T47D (cell line): Measurements from ENCODE around the gene CHD2.
"Not testable (repeated sequence)": the region's sequence is repeated elsewhere in the genome, so short reads cannot be mapped to it uniquely, and the experiment has no call there.

Experiments used
- DNase-seq, 2 experiments: peaks; one replicate each; pipeline versions ENCODE4 v3.0.0 to v3.0.0-alpha.2; 2011 to 2012; ENCODE audit warnings: low read depth in 1 of 2, low spot score in 1 of 2
- JUND ChIP-seq: IDR thresholded peaks from 2 replicates; pipeline ENCODE4 v1.6.1; 2012; ENCODE audit warnings: low read depth
- in situ Hi-C: cut with HindIII; loops from 2 replicates; pipeline ENCODE4 v1.10.0; 2016; ENCODE audit warnings: low sequenced_read_pairs, low pct_unique_long_range_greater_than_20kb

CHD2 gene

DNA sequence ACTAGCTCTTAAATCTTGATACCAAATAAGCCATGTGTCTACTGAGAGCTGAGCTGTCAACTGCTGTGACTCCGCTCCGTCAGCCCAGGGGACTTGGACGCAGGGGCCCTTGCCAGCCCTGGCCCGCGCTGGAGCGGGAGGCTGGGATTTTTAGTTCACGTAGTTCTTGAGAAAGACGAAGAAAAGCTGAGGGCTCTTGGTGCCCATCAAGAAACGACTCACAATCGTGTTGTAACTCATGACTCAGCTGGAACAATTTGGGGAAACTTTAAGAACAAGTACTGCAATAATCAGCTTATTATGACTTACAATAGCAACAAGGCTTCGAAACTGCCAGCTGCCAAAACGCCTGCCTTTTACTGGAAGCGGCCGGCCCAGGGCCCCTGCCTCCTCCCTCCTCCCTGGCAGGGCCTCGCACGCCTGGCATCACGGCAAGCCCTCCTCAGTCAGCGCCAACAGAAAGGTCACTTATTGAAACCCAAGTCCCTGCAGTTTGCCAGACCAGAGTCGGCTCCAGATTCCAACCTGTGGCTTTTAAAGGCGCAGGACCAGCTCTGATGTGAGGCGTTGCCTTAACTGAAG, 128.6 kb downstream of the CHD2 start:
- no peak for DNase-seq
- no peak for TF ChIP-seq JUND
- in situ Hi-C loops = no loop called here

DNA sequence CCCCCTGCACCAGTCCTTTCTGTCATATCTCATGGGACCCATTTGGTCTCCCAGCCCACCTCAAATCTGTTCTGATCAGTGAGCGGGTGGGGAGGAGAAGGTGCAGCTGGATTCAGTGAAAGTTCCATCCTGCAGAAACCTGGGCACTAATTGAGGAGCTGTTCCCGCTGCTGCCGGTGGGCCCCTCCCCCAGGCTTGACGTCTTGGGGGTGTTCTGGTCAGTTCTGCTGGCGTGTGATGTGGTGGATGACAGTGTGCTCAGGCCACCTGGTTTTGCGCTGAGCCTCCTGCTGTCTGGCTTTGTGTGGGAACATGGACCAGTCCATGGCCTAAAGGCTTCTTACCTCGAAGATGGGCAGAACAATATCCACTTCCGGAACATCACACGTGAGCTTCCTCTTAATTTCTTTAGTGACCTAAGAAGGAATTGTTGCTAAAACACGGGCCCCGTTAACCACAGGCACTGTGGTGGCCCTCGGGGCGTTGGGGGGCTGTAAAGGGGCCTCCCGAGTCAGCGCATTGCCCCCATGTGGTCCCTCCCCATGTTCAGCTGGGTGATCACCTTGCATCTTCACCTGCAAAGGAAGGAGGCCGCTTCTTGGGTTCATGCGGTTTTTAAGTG, 129.2 kb downstream of the CHD2 start:
- peak in 1 of 2 experiments; percentile 40 for DNase-seq
- in situ Hi-C loops = no loop called here
- TF ChIP-seq JUND = no peak

DNA sequence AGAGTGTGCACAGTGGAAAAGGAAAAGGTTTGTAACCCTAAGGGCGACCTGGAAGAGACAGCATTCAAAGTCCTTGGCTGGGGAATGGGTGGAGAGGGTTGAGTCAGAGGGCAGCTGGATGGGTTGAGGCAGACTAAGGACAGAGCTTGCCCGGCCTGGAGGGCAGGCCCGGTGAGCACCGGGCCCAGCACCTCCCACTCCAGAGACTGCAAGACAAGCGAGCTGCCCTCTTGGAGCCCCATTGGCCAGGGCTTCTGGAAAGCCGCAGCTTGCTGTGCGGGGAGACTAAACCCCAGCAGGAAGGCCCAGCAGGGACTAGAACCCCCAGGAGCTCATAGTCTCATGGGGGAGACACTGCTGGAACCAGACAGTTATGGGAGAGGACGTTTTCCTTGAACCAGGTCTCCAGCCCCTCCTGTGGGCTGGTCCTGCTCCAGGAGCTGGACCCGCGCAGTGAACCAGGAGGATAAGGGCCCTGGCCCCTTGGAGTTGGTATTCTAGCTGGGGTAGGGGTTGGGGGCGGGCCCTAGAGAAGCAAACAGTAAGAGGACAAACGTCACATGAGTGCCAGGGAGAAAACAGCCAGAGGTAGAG, 129.8 kb downstream of the CHD2 start:
- TF ChIP-seq JUND = peak; percentile 7; the same call in 1 of the 2 replicates
- in situ Hi-C loops = no loop called here
- DNase-seq = peak in 1 of 2 experiments; percentile 65

DNA sequence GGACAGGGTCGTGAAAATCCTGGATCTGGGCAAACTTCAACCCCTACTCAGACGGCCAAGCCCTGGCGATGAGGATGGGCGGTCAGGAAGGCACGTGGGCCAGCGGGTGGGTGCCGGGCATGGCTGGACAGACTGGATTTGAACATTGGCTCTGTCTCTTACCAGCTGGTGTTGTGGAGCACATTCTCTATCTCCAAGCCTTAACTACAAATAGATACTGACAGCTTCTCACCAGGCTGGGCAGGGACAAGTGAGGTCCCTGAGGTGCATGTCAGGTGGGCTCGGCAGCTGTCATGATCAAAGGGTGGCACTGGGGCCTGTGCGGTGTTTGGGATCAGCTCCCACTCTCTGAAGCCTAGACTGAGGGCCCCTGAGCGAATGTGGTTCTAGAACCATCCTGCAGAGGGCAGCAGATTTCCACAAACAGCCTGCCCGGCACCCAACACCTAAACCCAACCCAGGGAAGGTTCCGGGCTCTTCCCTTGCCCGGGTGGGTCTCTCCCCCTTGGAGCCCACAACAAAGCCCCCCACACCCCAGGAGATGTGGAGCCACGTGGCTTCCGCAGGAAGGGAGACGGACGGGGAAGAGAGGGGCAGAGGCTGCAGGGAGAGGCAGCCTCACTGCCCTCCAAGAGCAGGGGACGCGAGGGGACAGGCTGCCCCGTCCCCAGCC, 130.4 kb downstream of the CHD2 start:
- no peak for TF ChIP-seq JUND
- DNase-seq = peak; percentile 77 to 88
- in situ Hi-C loops = no loop called here

DNA sequence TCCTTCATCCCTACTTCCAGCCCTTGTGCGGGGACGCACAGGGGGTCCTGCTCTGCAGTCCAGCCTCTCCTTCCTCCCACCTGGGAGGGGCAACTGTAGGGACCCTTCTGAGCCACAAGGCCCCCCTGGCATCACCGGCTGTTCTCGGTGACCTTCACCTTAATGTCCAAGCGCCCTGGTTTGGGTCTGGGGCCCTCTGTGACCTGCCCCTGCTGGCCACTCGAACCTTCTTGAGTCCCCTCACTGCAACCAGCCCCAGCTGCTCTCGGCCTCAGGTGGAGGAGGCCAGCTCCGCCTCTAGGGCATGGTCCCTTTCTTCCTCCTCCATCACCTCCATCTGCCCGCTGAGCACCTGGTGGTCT, 131.0 kb downstream of the CHD2 start:
- in situ Hi-C loops = no loop called here
- no peak for TF ChIP-seq JUND
- no peak for DNase-seq

DNA sequence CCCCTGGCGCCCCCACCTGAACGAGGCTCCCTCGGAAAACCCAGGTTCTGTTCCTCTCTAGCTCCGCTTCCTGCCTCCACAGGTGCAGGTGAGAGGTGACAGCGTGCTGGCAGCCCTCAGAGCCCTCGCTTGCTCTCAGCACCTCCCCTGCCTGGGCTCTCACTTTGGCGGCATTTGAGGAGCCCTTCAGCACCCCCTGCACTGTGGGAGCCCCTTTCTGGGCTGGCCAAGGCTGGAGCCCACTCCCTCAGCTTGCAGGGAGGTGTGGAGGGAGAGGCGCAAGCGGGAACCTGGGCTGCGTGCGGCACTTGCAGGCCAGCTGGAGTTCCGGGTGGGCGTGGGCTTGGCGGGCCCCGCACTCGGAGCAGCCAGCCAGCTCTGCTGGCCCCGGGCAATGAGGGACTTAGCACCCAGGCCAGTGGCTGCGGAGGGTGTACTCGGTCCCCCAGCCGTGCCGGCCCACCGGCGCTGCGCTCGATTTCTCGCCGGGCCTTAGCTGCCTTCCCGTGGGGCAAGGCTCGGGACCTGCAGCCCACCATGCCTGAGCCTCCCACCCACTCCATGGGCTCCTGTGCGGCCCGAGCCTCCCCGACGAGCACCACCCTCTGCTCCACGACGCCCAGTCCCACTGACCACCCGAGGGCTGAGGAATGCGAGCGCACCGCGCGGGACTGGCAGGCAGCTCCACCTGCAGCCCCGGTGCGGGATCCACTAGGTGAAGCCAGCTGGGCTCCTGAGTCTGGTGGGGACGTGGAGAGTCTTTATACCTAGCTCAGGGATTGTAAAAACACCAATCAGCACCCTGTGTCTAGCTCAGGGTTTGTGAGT, 131.6 kb downstream of the CHD2 start:
- in situ Hi-C loops, DNase-seq: not testable (repeated sequence)

DNA sequence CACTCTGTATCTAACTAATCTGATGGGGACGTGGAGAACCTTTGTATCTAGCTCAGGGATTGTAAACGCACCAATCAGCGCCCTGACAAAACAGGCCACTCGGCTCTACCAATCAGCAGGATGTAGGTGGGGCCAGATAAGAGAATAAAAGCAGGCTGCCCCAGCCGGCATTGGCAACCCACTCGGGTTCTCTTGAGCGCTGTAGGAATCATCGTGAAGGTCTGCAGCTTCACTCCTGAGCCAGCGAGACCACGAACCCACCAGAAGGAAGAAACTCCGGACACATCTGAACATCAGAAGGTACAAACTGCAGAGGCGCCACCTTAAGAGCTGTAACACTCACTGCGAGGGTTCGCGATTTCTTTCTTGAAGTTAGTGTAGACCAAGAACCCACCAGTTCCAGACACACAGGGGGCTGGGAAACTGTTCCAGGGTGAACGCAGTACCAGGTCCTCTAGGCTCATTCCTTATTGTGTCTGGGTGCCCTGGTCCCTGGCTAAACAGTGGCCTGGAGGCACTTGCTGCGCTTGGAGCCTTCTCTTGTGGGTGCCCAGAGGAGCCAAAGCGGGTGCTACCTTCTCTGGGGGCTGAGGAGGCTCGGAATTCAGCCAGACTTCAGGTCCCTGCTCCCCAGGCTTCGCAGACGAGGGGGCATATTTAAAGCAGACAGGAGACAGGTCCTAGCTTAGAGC, 132.5 kb downstream of the CHD2 start:
- in situ Hi-C loops = not testable (repeated sequence)

DNA sequence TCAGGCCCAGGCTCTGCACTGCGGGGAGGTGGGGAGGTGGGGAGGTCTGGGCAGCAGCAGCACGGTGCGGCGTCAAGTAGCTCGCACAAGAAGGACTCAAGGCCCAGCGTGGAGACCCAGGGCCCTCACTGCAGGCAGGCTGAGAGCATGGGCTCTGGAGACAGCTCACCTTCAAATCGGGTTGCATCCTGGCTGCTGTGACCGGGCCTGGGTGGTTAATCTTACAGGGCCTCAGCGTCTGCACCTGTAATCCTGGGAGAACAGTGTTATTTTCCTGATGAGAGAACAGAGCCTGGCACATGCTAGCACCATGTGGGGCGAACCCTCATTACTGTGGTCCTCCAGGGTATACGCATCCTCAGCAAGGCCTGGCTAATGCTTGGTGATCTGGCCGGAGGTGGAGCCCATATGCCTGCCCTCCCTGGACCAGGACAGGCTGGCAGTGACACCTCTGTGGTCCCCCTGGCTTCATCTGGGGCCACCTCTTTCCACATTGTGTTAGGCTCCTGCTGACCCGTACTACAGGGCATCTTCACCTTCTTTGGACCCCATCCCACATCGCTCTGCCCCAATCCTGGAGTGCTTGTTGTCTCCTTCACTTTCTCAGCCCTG, 133.4 kb downstream of the CHD2 start:
- in situ Hi-C loops = no loop called here
- no peak for TF ChIP-seq JUND
- DNase-seq = no peak

More for the DNA sequence above, 132.5 kb downstream of the CHD2 start:
- DNase-seq = not testable (repeated sequence)

DNA sequence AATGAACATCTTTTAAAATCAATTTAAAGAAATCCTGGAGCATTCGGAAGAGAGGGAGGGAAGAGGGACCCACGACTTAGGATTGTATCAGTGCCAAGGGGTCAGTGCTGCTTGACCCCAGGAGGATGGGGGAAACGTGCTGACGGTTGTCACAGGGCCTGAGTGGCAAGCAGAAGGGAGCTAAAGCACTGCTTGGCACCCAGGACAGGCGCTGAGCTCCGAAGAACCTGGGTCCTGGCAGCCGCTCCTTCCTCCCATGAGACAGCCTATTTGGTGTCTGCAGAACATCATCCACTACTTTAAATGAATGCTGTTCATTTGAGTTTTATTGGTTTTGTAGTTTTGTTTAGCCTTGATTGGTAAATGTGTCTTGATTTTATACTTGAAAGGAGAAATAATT, 134.4 kb downstream of the CHD2 start:
- in situ Hi-C loops = no loop called here
- no peak for TF ChIP-seq JUND
- no peak for DNase-seq

DNA sequence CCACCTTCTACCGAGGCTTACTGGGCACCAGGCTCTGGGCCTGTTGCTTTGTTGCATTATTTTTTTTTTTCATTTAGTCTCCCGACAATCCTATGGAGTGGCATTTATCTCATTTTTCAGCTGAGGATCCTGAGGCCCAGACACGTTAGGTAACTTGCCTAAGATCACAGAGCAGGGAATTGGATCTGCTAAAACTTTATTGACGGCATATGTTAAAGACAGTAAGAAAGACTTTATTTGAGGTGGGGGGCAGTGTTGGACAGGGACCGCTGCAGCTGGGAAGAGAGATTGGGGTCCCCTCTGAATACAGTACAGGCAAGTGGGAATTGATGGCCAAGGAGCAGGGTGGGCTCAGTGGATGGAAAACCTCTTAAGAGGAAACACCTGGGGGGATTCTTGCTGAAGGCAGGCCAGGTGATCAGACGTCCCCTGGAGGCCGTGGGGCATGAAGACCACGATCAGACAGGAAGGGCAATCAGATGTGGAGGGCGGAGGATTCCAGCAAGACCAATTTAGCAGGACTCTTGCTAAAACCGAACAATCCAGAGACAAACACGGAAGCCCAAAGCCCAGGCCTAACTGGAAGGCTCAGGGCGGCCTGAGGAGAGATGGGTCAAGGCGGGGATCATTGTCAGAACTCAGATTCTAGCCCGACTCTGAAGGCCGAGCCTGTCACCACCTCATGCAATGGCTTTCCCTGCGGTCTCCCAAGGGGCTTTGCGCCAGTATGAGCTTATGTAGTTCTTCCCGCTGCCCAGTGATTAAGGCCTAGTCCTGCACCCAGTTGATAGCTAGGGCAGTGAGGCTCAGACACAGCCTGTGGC, 135.2 kb downstream of the CHD2 start:
- in situ Hi-C loops = no loop called here
- no peak for DNase-seq
- no peak for TF ChIP-seq JUND
